ENCODE measurements around the gene LIMS4.
"Not testable (repeated sequence)": the region's sequence is repeated elsewhere in the genome, so short reads cannot be mapped to it uniquely, and the experiment has no call there.

DNA sequence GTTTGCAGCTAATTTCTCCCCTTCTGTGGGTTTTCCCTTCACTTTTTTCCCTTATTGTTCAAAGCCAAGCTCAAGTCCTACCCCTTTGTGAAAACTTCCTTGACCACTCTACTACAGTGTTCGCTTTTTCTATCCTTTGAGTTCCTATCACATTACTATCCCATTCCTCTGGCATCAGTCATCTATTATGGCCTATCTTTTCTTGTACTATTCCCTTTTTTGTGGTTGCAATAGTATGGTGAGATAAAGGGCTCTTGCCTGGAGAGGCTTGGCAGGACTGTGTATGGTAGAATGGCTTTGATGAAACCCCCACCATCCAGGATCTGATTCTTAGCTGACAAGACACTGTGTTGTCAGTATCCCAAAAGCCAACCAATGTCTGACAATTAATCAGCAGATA lies 30.7 kb downstream of the LIMS4 start:
- TF ChIP-seq, protein P1, sequence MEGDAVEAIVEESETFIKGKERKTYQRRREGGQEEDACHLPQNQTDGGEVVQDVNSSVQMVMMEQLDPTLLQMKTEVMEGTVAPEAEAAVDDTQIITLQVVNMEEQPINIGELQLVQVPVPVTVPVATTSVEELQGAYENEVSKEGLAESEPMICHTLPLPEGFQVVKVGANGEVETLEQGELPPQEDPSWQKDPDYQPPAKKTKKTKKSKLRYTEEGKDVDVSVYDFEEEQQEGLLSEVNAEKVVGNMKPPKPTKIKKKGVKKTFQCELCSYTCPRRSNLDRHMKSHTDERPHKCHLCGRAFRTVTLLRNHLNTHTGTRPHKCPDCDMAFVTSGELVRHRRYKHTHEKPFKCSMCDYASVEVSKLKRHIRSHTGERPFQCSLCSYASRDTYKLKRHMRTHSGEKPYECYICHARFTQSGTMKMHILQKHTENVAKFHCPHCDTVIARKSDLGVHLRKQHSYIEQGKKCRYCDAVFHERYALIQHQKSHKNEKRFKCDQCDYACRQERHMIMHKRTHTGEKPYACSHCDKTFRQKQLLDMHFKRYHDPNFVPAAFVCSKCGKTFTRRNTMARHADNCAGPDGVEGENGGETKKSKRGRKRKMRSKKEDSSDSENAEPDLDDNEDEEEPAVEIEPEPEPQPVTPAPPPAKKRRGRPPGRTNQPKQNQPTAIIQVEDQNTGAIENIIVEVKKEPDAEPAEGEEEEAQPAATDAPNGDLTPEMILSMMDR (IDR thresholded peaks at IDR 0.05; ENCODE audit: low read length): not testable (repeated sequence)
- not testable (repeated sequence) for TF ChIP-seq EZH2 (optimal IDR thresholded peaks at IDR 0.05; ENCODE audit: low read depth, low read length)

Data from MM.1S (cell line).